ENCODE results near the gene BACH2.
A peak's percentile ranks its signal among the peaks of the same experiment; 100 is the strongest.
"Not testable (repeated sequence)": the region's sequence is repeated elsewhere in the genome, so short reads cannot be mapped to it uniquely, and the experiment has no call there.

BACH2 gene
- 61.0 to 87.3 (median 72.9) reads per million in 4 donors for total RNA-seq

DNA sequence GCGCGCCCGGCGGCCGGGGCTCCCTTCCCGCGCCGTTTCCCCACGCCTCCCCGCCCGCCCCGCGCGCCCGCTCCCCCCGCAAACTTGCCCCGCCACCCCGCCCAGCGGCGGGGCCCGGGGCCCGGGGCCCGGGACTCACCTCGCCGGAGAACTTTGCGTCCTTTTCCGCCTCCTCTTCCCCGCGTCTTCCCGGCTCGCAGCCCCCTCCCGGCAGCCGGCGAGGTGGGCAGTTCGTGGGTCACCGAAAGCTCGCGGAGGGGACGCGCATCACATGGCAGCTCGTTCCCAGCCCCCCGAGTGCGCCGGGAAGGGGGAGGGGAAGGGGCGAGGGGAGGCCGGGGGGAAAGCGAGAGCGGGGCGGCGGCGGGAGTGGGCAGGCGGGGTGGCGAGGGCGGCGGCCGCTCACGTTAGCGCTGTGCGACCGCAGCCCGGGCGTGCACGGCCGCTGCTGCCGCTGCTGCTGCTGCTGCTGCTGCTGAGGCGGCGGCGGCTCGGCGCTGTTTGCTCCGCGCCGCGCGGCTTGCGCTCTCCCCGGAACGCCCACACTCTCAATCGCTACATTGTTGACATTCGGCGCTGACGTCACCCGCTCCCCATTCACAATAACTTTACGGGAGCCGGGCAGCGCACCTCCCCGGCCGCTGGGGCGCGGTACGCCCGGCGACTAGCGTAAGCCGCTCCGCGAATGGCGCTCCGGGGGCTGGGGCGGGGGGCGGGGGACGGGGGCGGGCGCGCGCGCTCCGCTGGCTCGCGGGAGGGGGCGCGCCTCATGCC lies at the start of gene BACH2:
BACH2 (minus strand) TSS at position 503 of the 774 bp plus-strand sequence. CDS start 287,999 bp downstream, outside the sequence.
- peak; percentile 79 to 92 (median 90) for DNase-seq

GRCh38 chr6:90343576-90343975 lies 46.9 kb upstream of the BACH2 start:
- no peak for DNase-seq

- DNase-seq, result no peak
These were observed 41.8 kb upstream of the BACH2 start for GRCh38 chr6:90338409-90338808.

DNA sequence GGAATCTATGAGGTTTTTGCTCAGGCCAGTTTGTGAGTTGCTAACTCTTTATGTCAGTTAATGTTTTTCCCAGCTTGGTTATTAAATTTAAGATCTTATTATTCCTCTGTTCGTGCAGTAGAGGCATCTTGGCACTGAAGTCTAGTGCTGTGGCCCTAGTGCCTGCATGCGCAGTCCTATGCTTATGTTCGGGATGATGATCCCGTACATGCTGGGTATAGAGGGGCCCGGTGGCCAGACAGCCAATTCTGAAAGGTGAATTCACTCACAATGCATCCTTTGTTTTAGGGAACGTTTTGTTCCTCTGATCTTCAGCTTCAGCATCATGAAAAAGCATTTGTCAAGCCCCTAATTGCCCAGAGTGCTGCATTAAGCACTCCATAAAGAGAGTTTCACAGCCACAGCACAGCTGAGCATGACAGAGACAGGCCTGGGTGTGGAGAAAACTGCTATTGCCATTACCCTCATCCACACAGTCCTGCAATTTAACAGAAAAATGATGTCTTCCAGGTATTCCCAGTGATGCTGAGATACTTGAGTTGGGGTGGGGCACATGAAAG lies 39.8 kb upstream of the BACH2 start:
- DNase-seq, result no peak

GRCh38 chr6:90333928-90334327 lies 37.3 kb upstream of the BACH2 start:
- no peak for DNase-seq

DNA sequence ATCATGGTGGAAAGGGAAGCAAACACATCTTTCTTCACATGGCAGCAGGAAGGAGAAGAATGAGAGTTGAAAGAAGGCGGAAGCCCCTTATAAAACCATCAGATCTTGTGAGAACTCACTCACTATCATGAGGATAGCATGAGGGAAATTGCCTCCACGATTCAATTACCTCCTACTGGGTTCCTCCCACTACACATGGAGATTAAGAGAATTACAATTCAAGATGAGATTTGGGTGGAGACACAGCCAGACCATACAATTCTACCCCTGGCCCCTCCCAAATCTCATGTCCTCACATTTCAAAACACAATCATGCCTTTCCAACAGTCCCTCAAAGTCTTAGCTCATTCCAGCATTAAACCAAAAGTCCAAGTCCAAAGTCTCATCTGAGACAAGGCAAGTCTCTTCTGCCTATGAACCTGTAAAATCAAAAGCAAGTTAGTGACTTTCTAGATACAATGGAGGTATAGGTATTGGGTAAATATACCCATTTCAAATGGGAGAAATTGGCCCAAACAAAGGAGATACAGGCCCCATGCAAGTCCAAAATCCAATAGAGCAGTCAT lies 36.4 kb upstream of the BACH2 start:
- not testable (repeated sequence) for DNase-seq

DNA sequence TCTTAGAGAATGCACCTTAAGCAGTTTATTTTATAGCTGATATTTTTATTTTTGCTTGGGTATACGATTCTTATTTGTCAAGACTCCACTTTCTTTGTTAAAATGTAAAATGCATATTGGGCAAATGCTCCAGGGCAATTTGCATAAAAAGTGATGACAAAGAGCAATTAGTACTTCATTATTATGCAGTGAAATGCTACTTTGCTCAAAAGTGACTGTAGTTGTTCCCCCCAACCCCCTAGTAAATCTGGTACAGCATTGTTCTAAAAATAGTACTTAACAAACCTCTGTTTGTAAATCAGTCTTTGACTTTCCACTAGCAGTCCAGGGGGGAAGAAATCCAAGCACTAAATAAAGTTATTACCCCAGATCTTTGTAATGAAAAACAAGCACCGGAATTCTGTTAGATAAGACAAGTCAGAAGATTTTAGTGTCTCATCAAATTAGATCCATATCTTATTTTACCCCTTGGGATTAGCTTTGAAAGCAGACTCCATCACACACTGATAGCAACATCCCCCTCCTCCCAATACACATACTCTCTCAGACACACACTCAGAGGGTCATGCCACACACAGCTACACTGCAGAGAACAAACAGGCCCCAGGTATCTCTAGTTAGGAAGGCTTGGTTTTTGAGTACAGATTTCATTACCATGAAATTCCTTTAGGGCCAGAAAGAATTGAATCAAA lies 32.9 kb upstream of the BACH2 start:
- DNase-seq, result no peak

DNA sequence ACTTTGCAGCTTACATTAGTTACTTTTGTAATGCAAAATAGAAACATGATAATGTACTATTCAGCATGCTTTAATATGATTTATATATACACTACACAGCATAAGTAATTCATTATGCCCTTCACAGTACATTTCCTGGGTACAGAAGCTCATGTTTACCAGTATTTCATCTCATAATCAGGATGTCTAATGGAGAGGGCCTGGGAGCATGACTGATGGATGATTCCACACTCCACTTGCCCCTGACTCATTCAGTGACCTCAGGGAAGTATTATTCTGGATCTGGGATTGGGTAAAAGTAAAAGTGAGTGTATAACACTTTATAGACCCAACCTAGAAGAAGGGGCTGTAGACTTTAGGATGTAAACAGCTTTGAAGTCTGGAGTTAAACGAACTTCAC lies 31.4 kb upstream of the BACH2 start:
- no peak for DNase-seq

DNA sequence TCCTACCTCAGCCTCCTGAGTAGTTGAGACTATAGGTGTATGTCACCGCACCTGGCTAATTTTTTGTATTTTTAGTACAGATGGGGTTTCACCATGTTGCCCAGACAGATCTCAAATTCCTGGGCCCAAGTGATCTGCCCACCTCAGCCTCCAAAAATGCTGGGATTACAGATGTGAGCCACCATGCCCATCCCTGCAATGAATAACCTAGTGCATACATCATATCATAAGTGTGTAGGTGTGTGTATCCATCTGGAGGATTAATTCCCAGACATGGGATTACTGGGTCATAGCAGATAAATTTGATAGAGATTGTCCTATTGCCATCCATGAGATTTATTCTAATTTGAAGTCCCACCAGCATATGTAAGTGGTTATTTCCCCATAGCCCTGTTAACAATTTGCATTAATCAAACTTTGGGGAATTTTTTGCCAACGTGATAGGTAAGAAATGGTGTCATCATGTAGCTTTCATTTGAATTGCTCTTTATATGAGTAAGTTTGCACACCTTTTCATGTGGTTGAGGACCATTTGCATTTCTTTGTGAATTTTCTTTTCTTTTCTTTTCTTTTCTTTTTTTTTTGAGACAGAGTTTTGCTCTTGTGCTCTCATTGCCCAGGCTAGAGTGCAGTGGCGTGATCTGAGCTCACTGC lies 29.9 kb upstream of the BACH2 start:
- DNase-seq, result no peak

GRCh38 chr6:90323706-90324105 lies 27.1 kb upstream of the BACH2 start:
- no peak for DNase-seq

- DNase-seq, result no peak
These were observed 26.4 kb upstream of the BACH2 start for GRCh38 chr6:90322976-90323474.

- DNase-seq, result no peak
These were observed 23.5 kb upstream of the BACH2 start for GRCh38 chr6:90319979-90320685.

- peak in 1 of 5 donors; percentile 28 for DNase-seq
These were observed 22.4 kb upstream of the BACH2 start for GRCh38 chr6:90319044-90319443.

GRCh38 chr6:90315986-90316385 lies 19.3 kb upstream of the BACH2 start:
- DNase-seq, result no peak

- no peak for DNase-seq
These were observed 18.8 kb upstream of the BACH2 start for GRCh38 chr6:90315354-90315950.

DNA sequence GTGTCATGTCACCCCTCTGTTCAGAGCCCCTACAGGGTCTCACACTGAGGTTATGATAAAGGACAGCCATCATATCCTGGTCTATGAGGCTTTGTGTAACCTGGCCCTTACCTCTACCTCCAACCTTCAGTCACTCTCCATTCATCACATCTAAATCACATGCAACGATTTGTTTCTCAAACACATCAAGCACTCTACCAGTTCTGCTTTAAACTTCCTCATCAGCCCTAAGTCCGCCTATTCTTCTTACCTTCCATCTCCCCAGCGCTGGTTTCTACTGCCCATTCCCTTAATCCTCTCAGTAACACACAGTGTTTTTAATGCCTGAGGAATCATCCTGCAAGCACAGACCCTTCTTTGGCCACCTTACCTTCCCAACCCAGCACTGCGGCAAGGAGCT lies 17.9 kb upstream of the BACH2 start:
- no peak for DNase-seq

GRCh38 chr6:90311569-90311968 lies 14.9 kb upstream of the BACH2 start:
- no peak for DNase-seq

GRCh38 chr6:90305800-90306448 lies 9.3 kb upstream of the BACH2 start:
- DNase-seq, result no peak

- no peak for DNase-seq
These were observed 7.7 kb upstream of the BACH2 start for GRCh38 chr6:90304308-90304707.

DNA sequence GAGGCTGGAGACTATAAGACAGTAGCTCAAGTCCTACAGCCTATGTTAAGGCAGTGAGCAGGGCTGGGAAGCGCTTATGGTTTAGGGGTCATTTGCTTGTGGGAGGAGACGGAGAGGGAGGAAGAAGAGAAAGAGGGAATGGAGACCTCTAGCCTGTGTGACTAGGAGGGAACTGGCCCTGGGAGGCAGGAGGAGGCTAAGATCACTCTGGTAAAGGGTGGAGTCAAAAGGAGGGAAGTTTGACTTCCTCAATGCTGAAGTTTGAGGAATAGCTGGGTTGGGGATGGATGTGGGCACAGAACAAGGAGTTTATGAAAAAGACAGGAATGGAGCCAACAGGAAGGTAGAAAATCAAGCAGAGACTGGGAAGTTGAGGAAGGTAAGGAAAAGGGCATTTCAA lies 6.4 kb upstream of the BACH2 start:
- no peak for DNase-seq

DNA sequence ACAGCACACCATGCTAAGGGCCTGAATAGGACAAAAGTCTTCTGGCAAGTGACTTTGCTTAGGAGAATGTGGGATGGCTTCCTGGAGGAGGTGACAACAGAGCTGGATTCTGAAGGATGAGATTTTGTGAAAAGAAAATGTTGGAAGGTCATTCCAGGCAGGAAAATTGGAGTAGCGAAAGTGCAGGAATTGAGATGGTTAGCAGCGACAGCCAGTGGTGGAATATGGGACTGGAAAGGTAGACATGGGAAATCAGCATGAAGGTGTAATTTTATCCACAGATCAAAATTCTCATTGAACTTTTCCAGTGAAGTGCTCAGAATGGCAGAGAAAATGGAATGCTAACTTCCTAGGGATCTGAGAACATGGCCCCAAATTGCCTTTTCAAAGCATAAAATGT lies 5.7 kb upstream of the BACH2 start:
- DNase-seq, result no peak
